Osteocyte (in vitro differentiated cells): Measurements from ENCODE around the gene GNAL. TPM values are rescaled to one million over a fixed set of nuclear protein-coding genes. Genes with fewer than 3 reads are reported as not detected.

Experiments
- DNase-seq: peaks from one replicate; pipeline ENCODE4 v3.0.0; 2021; ENCODE audit warnings: mixed read lengths; ENCODE audit not compliant: unreplicated experiment; ENCODE audit errors: extremely low spot score
- H3K27ac Mint-ChIP-seq: one replicate; pipeline ENCODE4 v1.8.0; 2021; ENCODE audit warnings: mild to moderate bottlenecking, mixed read lengths; ENCODE audit not compliant: unreplicated experiment
- H3K27me3 Mint-ChIP-seq: one replicate; pipeline ENCODE4 v1.8.0; 2021; ENCODE audit warnings: mixed read lengths; ENCODE audit not compliant: unreplicated experiment
- H3K36me3 Mint-ChIP-seq: one replicate; pipeline ENCODE4 v1.8.0; 2021; ENCODE audit warnings: mixed read lengths; ENCODE audit not compliant: unreplicated experiment
- H3K4me1 Mint-ChIP-seq: one replicate; pipeline ENCODE4 v1.8.0; 2021; ENCODE audit warnings: mixed read lengths; ENCODE audit not compliant: unreplicated experiment
- H3K4me3 Mint-ChIP-seq: one replicate; pipeline ENCODE4 v1.8.0; 2021; ENCODE audit warnings: mild to moderate bottlenecking, moderate library complexity, mixed read lengths; ENCODE audit not compliant: unreplicated experiment
- H3K9me3 Mint-ChIP-seq: one replicate; pipeline ENCODE4 v1.8.0; 2021; ENCODE audit warnings: mixed read lengths; ENCODE audit not compliant: unreplicated experiment
- total RNA-seq: library from RNA; stranded (reverse); gene quantifications from 2 replicates; pipeline ENCODE4 v1.2.1, GENCODE V29; 2021
- TF ChIP-seq, protein P1 (sequence below): fragments of 200-600 bp; sonication (generic); IDR thresholded peaks from 2 replicates; pipeline ENCODE4 v1.5.0; 2021; ENCODE audit warnings: antibody characterized with exemption, mild to moderate bottlenecking, moderate library complexity

Gene GNAL
- total RNA-seq, 1 donor from 2014 or later: 1.2 TPM

DNA sequence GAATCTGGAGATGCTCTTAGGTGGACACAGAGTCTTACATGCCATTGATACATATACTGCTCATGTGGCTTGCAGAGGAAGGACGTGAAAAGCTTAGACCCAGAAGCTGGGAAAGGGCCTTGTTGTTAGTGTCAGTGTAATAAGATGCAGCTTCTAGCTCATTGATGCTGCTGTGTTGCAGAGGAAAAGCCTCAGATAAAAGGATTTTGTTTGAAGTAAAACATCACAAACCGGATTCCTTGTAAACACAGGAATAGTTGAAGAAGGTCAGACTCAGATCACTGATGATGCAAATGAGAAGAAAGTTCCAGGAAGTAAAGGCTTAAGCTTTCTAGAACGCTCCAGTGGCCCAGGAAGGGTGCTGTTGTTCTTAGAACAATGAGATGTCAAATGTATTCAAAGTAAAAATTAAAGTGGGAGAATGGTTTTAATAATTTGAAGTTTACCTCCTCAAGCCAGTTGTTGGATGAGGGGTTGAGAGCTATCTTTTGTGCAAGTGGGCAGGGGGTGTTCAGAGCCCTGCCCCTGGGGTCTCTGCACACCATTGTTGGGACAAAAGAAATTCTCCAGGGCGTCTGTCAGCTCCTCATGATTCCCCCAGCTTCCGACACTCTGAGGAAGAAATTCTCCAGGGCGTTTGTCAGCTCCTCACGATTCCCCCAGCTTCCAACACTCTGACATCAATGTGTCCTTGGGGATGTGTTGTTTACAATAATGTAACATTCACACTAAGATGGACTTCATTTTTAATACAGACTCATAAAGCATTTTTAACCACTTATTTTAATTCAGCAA, 100.8 kb downstream of the GNAL start:
- Mint-ChIP-seq H3K27me3 (peaks cover 32% of the 10 kb centered on the region), H3K4me1 (peaks cover 4% of the 10 kb centered on the region), H3K36me3 (no peaks in the 10 kb centered on the region), H3K27ac (no peak overlapping the region), H3K4me3 (no peak overlapping the region), H3K9me3 (no peaks in the 10 kb centered on the region)
- TF ChIP-seq, protein P1, sequence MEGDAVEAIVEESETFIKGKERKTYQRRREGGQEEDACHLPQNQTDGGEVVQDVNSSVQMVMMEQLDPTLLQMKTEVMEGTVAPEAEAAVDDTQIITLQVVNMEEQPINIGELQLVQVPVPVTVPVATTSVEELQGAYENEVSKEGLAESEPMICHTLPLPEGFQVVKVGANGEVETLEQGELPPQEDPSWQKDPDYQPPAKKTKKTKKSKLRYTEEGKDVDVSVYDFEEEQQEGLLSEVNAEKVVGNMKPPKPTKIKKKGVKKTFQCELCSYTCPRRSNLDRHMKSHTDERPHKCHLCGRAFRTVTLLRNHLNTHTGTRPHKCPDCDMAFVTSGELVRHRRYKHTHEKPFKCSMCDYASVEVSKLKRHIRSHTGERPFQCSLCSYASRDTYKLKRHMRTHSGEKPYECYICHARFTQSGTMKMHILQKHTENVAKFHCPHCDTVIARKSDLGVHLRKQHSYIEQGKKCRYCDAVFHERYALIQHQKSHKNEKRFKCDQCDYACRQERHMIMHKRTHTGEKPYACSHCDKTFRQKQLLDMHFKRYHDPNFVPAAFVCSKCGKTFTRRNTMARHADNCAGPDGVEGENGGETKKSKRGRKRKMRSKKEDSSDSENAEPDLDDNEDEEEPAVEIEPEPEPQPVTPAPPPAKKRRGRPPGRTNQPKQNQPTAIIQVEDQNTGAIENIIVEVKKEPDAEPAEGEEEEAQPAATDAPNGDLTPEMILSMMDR: no peak
- DNase-seq: no peak

DNA sequence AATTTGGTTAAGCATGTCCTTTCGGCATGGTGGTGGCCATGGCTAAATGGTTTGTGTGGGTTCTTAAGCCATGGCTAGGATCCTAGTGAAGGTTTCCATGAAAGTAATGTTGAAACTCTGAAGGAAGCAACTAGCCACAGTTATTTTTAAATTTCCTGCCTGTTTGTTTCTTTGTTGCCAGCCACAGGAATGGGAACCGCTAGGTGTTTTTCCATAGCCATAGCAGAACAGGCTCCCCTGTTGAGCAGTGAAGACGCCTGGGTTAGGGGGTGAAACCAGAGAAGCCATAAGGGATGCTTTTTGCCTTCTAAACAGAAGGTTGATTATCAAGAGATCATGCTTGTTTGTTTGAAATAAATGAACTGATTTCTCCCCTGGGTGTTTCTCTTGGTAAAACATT, 102.1 kb downstream of the GNAL start:
- Mint-ChIP-seq H3K36me3 (no peaks in the 10 kb centered on the region), H3K4me1 (no peaks in the 10 kb centered on the region), H3K27ac (no peak overlapping the region), H3K9me3 (no peaks in the 10 kb centered on the region), H3K4me3 (no peak overlapping the region), H3K27me3 (peaks cover 22% of the 10 kb centered on the region)
- DNase-seq: no peak
- TF ChIP-seq, protein P1: no peak

DNA sequence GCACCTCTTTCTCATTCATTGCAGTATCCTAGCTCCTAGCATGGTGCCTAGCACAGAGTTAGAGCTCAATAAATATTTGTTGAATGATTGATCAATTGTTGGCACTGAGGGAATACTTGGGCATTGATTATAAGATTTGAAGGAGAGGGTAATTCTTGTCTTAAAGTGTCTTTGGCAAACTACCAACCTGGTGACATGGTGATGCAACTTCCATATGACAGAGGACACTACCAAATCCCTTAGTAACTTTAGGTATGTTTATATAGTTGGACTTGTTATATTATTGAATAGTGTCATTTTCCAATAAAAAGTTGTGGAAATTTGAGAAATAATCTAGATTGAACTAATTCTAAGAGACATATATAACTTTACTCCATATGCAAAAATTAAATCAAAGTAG, 103.6 kb downstream of the GNAL start:
- no peaks in the 10 kb centered on the region for H3K4me1 Mint-ChIP-seq
- H3K27me3 Mint-ChIP-seq: peaks cover 19% of the 10 kb centered on the region
- no peak for DNase-seq
- no peak overlapping the region for H3K4me3 Mint-ChIP-seq
- TF ChIP-seq, protein P1: no peak
- no peaks in the 10 kb centered on the region for H3K9me3 Mint-ChIP-seq
- H3K27ac Mint-ChIP-seq: no peak overlapping the region
- H3K36me3 Mint-ChIP-seq: no peaks in the 10 kb centered on the region

DNA sequence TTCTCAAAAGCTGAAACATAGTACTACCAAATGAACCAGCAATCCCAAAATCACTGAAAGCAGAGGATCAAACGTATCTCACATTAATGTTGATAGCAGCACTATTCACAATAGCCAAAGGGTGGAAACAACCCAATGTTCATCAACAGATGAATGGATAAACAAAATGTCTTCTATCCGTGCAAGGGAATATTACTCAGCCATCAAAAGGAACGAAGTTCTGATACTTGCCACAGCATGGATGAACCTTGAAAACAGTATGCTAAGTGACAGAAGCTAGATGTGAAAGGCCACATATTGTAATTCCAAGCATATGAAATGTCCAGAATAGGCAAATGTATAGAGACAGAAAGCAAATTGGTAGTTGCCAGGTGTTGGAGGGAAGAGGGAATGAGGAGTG, 105.1 kb downstream of the GNAL start:
- H3K4me3 Mint-ChIP-seq: no peak overlapping the region
- TF ChIP-seq, protein P1: no peak
- H3K9me3 Mint-ChIP-seq: no peaks in the 10 kb centered on the region
- no peak overlapping the region for H3K27ac Mint-ChIP-seq
- H3K27me3 Mint-ChIP-seq: peaks cover 22% of the 10 kb centered on the region
- H3K4me1 Mint-ChIP-seq: no peaks in the 10 kb centered on the region
- no peak for DNase-seq
- no peaks in the 10 kb centered on the region for H3K36me3 Mint-ChIP-seq

DNA sequence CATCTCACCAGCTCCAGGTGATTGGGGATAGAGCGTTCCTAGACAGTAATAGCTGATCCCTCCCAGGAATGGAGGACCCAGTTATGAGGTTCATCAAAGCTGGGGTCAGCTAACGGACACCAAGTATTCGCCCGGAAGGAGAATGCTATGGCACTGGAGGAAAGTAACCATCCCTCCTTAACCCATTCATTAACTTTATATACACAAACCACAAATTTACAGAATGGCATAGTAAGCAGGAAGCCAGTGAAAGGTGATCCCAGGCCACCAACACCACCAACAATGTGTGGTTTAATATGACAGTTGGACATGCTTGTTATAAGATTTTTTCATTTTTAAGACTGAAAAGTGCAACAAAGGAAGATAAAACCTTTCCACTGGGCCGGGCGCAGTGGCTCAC, 106.9 kb downstream of the GNAL start:
- Mint-ChIP-seq H3K9me3 (no peaks in the 10 kb centered on the region), H3K4me3 (no peak overlapping the region), H3K27me3 (peaks cover 26% of the 10 kb centered on the region), H3K27ac (no peak overlapping the region), H3K4me1 (no peaks in the 10 kb centered on the region), H3K36me3 (no peaks in the 10 kb centered on the region)
- DNase-seq: no peak
- TF ChIP-seq, protein P1: no peak
